ENCODE measurements around the gene CCDC191. TPM values are rescaled to one million over a fixed set of nuclear protein-coding genes. Genes with fewer than 3 reads are reported as not detected.

CCDC191 gene
- total and polyA plus RNA-seq, 2 of the 4 experiments (the other 2 are of a cell fraction) = 0.72 to 1.1 TPM

DNA sequence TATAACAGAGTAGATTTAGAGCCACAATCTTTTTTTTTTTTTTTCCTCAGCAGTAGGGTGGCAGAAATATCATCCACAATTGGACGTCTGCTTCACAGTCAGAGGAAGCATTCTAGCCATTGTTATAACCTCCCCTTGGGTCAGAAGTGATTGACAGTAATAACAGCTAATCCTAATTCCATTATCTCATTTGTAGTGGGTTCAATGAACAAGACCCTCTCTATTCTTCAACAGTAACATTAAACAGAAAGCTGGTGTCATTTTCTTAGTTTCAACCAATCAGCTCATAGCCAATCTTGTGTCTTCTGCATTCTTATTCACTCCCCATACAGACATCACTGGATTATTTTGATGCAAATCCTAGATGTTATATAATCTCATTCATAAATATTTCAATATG is 44.8 kb upstream of the CCDC191 start:
- in situ Hi-C loops (cut with MboI; ENCODE audit: low sequenced_read_pairs) = no loop called here
- H3K79me1 ChIP-seq (ENCODE audit: low read depth in 1 of 2, low read length in 2 of 2) = no peaks in the 10 kb centered on the region
- dilution Hi-C loops (cut with HindIII; ENCODE audit: low sequenced_read_pairs, unreplicated experiment) = no loop called here
- H3K9me1 ChIP-seq (ENCODE audit: insufficient read depth, low read length) = no peaks in the 10 kb centered on the region; the same call in 1 of the 2 replicates
- no peak overlapping the region for H3K27ac ChIP-seq (ENCODE audit: insufficient read depth, low read length)
- CTCF ChIA-PET = no interaction called here
- H3K4me3 ChIP-seq (ENCODE audit: insufficient read depth, low read depth, low read length) = no peak overlapping the region
- POLR2A ChIA-PET (ENCODE audit: unreplicated experiment) = no interaction called here
- no peak overlapping the region for H2AFZ ChIP-seq (replicated peaks; ENCODE audit: low read length, poor library complexity)
- no peaks in the 10 kb centered on the region for H3K4me1 ChIP-seq (ENCODE audit: control insufficient read depth, insufficient read depth, low read length)
- H3K27me3 ChIP-seq (ENCODE audit: control insufficient read depth, insufficient read depth, low read length) = no peaks in the 10 kb centered on the region
- H3K23ac ChIP-seq (ENCODE audit: low read depth, low read length) = no peak overlapping the region
- H2AK9ac ChIP-seq (replicated peaks; ENCODE audit: low read depth, low read length, poor library complexity) = no peak overlapping the region
- no peak overlapping the region for H4K8ac ChIP-seq (ENCODE audit: low read depth in 2 of 2, low read length in 2 of 2)
- intact Hi-C loops (cut with micrococcal nuclease) = no loop called here
- H4K20me1 ChIP-seq (ENCODE audit: insufficient read depth, low read length) = no peaks in the 10 kb centered on the region
- H2BK120ac ChIP-seq (ENCODE audit: low read depth, low read length) = no peak overlapping the region
- H3K9ac ChIP-seq (ENCODE audit: low read depth, low read length) = no peak overlapping the region
- H2BK5ac ChIP-seq (ENCODE audit: low read depth, low read length, poor library complexity, severe bottlenecking) = no peak overlapping the region
- no peak overlapping the region for H3K4ac ChIP-seq (ENCODE audit: low read depth, low read length)
- no CpG with 5 or more reads among the region's 1 CpG for WGBS, 2 experiments (ENCODE audit: extremely low coverage in 2 of 2, insufficient read length in 1 of 2)
- no peak overlapping the region for H3K4me2 ChIP-seq (ENCODE audit: low read depth, low read length)
- no peak overlapping the region for H3K18ac ChIP-seq (ENCODE audit: low read depth, low read length)
- no peaks in the 10 kb centered on the region for H3K36me3 ChIP-seq (ENCODE audit: control insufficient read depth, insufficient read depth, low read length)
- no peak overlapping the region for H3K56ac ChIP-seq (ENCODE audit: extremely low read depth, insufficient read depth, low read length)
- no peaks in the 10 kb centered on the region for H3K9me3 ChIP-seq (ENCODE audit: control insufficient read depth, insufficient read depth, low read length)
- H3K14ac ChIP-seq (replicated peaks; ENCODE audit: low read depth, low read length) = no peak overlapping the region
- ATAC-seq (ENCODE audit: low read depth) = no peak
- H2AK5ac ChIP-seq (ENCODE audit: low read depth, low read length) = no peak overlapping the region
- no peak overlapping the region for H2BK20ac ChIP-seq (ENCODE audit: low read depth, low read length)
- BruUV-seq (replicated peaks) = no TSS peak
- H4K5ac ChIP-seq (ENCODE audit: low read depth, low read length) = no peak overlapping the region
- TF ChIP-seq POLR2A (IDR thresholded peaks at IDR 0.05; ENCODE audit: low read depth, low read length) (no peak), CHD1 (IDR thresholded peaks at IDR 0.05; ENCODE audit: low read depth, low read length) (no peak)
- TF ChIP-seq, protein P1, sequence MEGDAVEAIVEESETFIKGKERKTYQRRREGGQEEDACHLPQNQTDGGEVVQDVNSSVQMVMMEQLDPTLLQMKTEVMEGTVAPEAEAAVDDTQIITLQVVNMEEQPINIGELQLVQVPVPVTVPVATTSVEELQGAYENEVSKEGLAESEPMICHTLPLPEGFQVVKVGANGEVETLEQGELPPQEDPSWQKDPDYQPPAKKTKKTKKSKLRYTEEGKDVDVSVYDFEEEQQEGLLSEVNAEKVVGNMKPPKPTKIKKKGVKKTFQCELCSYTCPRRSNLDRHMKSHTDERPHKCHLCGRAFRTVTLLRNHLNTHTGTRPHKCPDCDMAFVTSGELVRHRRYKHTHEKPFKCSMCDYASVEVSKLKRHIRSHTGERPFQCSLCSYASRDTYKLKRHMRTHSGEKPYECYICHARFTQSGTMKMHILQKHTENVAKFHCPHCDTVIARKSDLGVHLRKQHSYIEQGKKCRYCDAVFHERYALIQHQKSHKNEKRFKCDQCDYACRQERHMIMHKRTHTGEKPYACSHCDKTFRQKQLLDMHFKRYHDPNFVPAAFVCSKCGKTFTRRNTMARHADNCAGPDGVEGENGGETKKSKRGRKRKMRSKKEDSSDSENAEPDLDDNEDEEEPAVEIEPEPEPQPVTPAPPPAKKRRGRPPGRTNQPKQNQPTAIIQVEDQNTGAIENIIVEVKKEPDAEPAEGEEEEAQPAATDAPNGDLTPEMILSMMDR (conservative IDR thresholded peaks at IDR 0.05; ENCODE audit: low read depth, low read length) = no peak
- H2BK15ac ChIP-seq (ENCODE audit: low read depth, low read length) = no peak overlapping the region
- no peak for DNase-seq
- no peak overlapping the region for H4K91ac ChIP-seq (ENCODE audit: insufficient read depth, low read depth, low read length)
